Activated T-cell treated with anti-CD3 and anti-CD28 coated beads, Interleukin-2, amount 50 U/mL, for 24 hours (primary cell): ENCODE measurements around the gene PRXL2A.
"Not testable (repeated sequence)": the region's sequence is repeated elsewhere in the genome, so short reads cannot be mapped to it uniquely, and the experiment has no call there.

Experiments used
- DNase-seq: peaks from one replicate; pipeline ENCODE4 v3.0.0-alpha.2; 2020
- H3K27ac Mint-ChIP-seq: 2 replicates; pipeline ENCODE4 v1.8.0; 2020; ENCODE audit warnings: mild to moderate bottlenecking, mixed read lengths
- H3K27me3 Mint-ChIP-seq: 2 replicates; pipeline ENCODE4 v1.8.0; 2020; ENCODE audit warnings: mixed read lengths
- H3K36me3 Mint-ChIP-seq: 2 replicates; pipeline ENCODE4 v1.8.0; 2020; ENCODE audit warnings: low read depth, mixed read lengths
- H3K4me1 Mint-ChIP-seq: 2 replicates; pipeline ENCODE4 v1.8.0; 2020; ENCODE audit warnings: low read depth, mixed read lengths
- H3K4me3 Mint-ChIP-seq: 2 replicates; pipeline ENCODE4 v1.8.0; 2020; ENCODE audit warnings: mild to moderate bottlenecking, moderate library complexity, mixed read lengths
- H3K9me3 Mint-ChIP-seq: 2 replicates; pipeline ENCODE4 v1.8.0; 2020; ENCODE audit warnings: mixed read lengths

PRXL2A gene

DNA sequence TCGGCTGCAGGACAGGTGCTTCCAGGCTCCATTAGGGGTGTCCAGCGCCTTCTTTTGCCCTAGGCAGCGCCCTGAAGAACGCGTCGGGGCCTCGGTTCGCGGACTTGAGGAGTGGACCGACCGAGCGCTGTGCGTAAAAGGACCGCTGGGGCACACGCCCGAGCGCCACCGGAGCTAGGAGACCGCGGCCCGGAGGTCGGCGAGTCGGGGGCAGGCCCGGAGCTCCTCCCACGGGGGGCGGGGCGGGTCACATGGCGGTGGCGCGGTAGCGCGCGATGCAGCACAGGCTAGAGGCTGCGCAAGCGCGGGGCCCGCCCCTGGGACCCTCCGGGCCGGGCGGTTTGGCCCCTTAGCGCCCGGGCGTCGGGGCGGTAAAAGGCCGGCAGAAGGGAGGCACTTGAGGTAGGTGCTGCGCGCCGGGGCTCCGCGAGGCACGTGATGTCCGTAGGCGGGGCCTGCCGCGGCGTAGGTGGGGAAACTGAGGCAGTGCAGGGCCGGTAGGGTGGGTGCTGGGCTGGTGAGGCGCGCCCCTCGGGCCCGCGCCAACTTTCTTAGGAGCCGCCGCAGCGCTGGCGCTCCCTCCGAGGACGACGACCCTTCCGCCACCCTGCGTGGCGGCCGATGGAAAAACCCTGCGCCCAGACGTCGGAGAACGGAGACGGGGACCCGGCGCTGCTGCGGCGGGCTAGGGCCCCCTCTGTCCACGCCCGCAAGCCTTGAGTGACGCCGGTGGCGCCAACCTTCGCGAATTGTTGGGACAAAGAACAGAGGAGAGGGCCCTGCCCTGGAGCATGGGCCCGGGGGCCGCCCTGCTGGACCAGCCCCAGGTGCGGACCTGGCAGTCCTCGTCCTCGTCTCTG lies at the start of gene PRXL2A:
Gene PRXL2A (plus strand): TSS at position 310 of the 860 bp plus-strand sequence. CDS start 11,917 bp downstream, outside the sequence.
- Mint-ChIP-seq H3K27me3 (no peaks in the 10 kb centered on the region), H3K4me3 (peak within 1 kb of the TSS; percentile 80), H3K36me3 (no peaks in the 10 kb centered on the region), H3K27ac (peak within 1 kb of the TSS; percentile 93), H3K4me1 (peaks cover 40% of the 10 kb centered on the region), H3K9me3 (no peaks in the 10 kb centered on the region)
- DNase-seq: peak; percentile 91

DNA sequence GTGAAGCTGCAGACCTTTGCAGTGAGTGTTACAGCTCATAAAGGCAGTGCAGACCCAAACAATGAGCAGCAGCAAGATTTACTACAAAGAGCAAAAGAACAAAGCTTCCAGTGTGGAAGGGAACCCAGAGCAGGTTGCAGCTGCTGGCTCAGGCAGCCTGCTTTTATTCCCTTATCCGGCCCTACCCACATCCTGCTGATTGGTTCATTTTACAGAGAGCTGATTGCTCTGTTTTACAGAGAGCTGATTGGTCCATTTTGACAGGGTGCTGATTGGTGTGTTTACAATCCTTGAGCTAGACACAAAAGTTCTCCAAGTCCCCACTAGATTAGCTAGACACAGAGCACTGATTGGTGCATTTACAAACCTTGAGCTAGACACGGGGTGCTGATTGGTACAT lies 49.4 kb upstream of the PRXL2A start:
- peaks cover 29% of the 10 kb centered on the region for H3K27me3 Mint-ChIP-seq
- H3K4me1 Mint-ChIP-seq: peaks cover 11% of the 10 kb centered on the region
- H3K27ac Mint-ChIP-seq, DNase-seq, H3K9me3 Mint-ChIP-seq, H3K4me3 Mint-ChIP-seq, H3K36me3 Mint-ChIP-seq: not testable (repeated sequence)

DNA sequence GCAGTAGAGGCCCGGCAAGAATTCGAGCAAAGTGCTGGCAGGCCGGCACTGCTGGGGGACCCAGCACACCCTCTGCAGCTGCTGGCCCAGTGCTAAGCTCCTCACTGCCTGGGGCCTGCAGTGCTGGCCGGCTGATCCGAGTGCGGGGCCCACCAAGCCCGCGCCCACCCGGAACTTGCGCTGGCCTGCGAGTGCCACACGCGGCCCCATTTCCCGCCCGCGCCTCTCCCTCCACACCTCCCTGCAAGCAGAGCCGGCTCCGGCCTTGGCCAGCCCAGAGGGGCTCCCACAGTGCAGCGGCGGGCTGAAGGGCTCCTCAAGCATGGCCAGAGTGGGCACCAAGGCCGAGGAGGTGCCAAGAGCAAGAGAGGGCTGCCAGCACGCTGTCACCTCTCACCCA lies 48.7 kb upstream of the PRXL2A start:
- H3K36me3 Mint-ChIP-seq: no peaks in the 10 kb centered on the region
- peaks cover 27% of the 10 kb centered on the region for H3K27me3 Mint-ChIP-seq
- no peaks in the 10 kb centered on the region for H3K9me3 Mint-ChIP-seq
- H3K4me3 Mint-ChIP-seq: no peak overlapping the region
- no peak overlapping the region for H3K27ac Mint-ChIP-seq
- peaks cover 11% of the 10 kb centered on the region for H3K4me1 Mint-ChIP-seq
- no peak for DNase-seq

DNA sequence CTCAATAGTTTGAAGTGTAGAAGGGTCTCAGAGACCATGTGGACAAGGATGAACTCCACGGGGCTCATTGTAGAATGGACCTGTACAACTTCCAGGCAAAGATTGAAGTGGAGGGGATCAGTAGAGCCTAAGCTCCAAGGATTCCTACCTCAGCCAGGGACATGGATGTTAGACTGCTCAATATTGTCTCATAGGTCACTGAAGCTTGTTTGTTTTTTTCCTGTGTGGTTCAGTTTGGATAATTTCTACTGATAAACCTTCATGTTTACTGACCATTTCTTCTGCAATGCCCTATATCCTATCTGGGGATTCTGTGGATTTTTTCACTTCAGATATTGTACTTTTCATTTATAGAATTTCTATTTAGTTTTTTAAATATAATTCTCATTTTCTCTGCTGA lies 42.8 kb upstream of the PRXL2A start:
- peaks cover 18% of the 10 kb centered on the region for H3K9me3 Mint-ChIP-seq
- no peaks in the 10 kb centered on the region for H3K4me1 Mint-ChIP-seq
- H3K27ac Mint-ChIP-seq: no peak overlapping the region
- DNase-seq: no peak
- H3K36me3 Mint-ChIP-seq: peaks cover 3% of the 10 kb centered on the region
- no peak overlapping the region for H3K4me3 Mint-ChIP-seq
- H3K27me3 Mint-ChIP-seq: no peaks in the 10 kb centered on the region

- Mint-ChIP-seq H3K36me3 (peaks cover 2% of the 10 kb centered on the region), H3K27ac (no peak overlapping the region)
Observed at GRCh38 chr10:80371467-80371866, 36.9 kb upstream of the PRXL2A start.

GRCh38 chr10:80372675-80373074 lies 35.7 kb upstream of the PRXL2A start:
- DNase-seq: no peak
- H3K36me3 Mint-ChIP-seq: no peaks in the 10 kb centered on the region
- peaks cover 7% of the 10 kb centered on the region for H3K9me3 Mint-ChIP-seq
- no peak overlapping the region for H3K4me3 Mint-ChIP-seq
- H3K27ac Mint-ChIP-seq: no peak overlapping the region
- no peaks in the 10 kb centered on the region for H3K27me3 Mint-ChIP-seq
- H3K4me1 Mint-ChIP-seq: no peaks in the 10 kb centered on the region

More at GRCh38 chr10:80371467-80371866, 36.9 kb upstream of the PRXL2A start:
- no peaks in the 10 kb centered on the region for H3K4me1 Mint-ChIP-seq
- no peaks in the 10 kb centered on the region for H3K27me3 Mint-ChIP-seq
- H3K4me3 Mint-ChIP-seq: no peak overlapping the region
- no peak for DNase-seq
- peaks cover 15% of the 10 kb centered on the region for H3K9me3 Mint-ChIP-seq

- Mint-ChIP-seq H3K27ac (no peak overlapping the region), H3K4me1 (peaks cover 5% of the 10 kb centered on the region), H3K9me3 (no peaks in the 10 kb centered on the region), H3K27me3 (no peaks in the 10 kb centered on the region), H3K4me3 (no peak overlapping the region), H3K36me3 (no peaks in the 10 kb centered on the region)
- no peak for DNase-seq
Observed at GRCh38 chr10:80373502-80373901, 34.8 kb upstream of the PRXL2A start.

DNA sequence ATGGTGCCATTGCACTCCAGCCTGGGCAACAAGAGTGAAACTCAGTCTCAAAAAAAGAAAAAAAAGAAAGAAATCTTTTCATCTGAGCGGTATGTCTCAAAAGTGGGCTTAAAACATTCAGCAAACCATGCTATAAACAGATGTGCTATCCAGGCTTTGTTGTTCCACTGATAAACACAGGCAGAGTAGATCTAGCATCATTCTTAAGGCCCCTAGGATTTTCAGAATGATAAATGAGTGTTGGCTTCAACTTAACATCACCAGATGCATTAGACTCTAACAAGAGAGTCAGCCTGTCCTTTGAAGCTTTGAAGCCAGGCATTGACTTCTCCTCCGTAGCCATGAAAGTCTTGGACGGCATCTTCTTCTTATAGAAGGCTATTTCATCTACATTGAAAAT lies 28.6 kb upstream of the PRXL2A start:
- Mint-ChIP-seq H3K4me1 (peaks cover 18% of the 10 kb centered on the region), H3K36me3 (no peaks in the 10 kb centered on the region), H3K4me3 (no peak overlapping the region), H3K9me3 (no peaks in the 10 kb centered on the region), H3K27ac (no peak overlapping the region), H3K27me3 (no peaks in the 10 kb centered on the region)
- DNase-seq: no peak

- Mint-ChIP-seq H3K27me3 (no peaks in the 10 kb centered on the region), H3K27ac (no peak overlapping the region), H3K9me3 (no peaks in the 10 kb centered on the region), H3K36me3 (no peaks in the 10 kb centered on the region), H3K4me1 (peaks cover 18% of the 10 kb centered on the region), H3K4me3 (no peak overlapping the region)
- DNase-seq: no peak
Observed at GRCh38 chr10:80380185-80380584, 28.2 kb upstream of the PRXL2A start.

DNA sequence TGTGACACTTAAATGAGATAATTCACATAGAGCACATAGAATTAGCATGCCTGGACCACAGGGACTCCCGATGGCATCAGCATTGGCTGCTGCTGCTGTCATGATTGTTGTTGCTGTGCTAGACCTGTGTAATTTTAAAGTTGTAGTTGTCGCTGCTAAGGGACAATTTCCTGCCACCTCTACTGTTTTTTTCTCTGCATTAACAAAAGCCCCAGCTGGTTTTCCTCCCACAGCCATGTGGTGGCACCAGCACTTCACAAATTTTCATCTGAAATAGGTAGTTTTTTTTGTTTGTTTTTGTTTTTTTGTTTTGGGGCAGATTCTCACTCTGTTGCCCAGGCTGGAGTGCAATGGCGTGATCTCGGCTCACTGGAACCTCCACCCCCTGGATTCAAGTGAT lies 25.4 kb upstream of the PRXL2A start:
- Mint-ChIP-seq H3K4me1 (peaks cover 18% of the 10 kb centered on the region), H3K27ac (no peak overlapping the region), H3K27me3 (no peaks in the 10 kb centered on the region), H3K4me3 (no peak overlapping the region), H3K9me3 (no peaks in the 10 kb centered on the region), H3K36me3 (no peaks in the 10 kb centered on the region)
- peak; percentile 45 for DNase-seq

DNA sequence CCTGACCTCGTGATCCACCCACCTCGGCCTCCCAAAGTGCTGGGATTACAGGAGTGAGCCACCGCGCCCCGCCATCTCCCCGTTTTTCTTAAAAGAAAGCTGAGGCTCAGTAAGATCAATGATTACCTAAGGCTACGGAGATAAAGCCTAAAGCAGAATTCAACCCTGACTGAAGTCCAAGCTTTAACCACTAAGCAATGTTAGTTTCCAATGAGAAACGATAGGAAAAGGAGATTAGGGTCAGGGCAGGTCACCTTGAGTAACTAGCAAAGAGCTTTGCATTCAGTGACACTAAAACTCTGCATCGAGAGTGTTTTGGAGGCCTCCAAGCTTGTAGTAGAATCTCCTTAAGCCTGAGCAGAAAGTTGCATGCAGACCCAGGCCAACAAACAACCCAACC lies 17.6 kb upstream of the PRXL2A start:
- Mint-ChIP-seq H3K27me3 (no peaks in the 10 kb centered on the region), H3K9me3 (no peaks in the 10 kb centered on the region), H3K27ac (no peak overlapping the region), H3K4me1 (peaks cover 3% of the 10 kb centered on the region), H3K36me3 (no peaks in the 10 kb centered on the region), H3K4me3 (no peak overlapping the region)
- no peak for DNase-seq

DNA sequence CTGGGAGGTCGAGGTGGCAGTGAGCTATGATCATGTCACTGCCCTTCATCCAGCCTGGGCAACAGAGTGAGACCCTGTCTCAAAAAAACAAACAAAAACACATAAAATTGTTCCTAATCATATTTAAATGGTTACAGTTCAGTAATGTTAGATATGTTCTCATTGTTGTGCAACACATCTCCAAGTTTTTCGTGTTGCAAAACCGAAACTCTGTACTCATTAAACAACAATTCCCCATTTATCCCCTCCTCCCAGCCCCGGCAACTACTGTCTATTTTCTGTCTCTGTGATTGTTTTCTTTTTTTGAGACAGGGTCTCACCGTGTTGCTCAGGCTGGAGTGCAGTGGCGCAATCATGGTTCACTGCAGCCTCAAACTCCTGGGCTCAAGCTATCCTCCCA lies 16.1 kb upstream of the PRXL2A start:
- Mint-ChIP-seq H3K9me3 (no peaks in the 10 kb centered on the region), H3K27ac (no peak overlapping the region), H3K36me3 (no peaks in the 10 kb centered on the region), H3K27me3 (no peaks in the 10 kb centered on the region), H3K4me1 (peaks cover 3% of the 10 kb centered on the region), H3K4me3 (no peak overlapping the region)
- DNase-seq: no peak

- Mint-ChIP-seq H3K27me3 (no peaks in the 10 kb centered on the region), H3K4me1 (no peaks in the 10 kb centered on the region), H3K27ac (no peak overlapping the region), H3K4me3 (no peak overlapping the region), H3K9me3 (no peaks in the 10 kb centered on the region), H3K36me3 (no peaks in the 10 kb centered on the region)
- DNase-seq: no peak
Observed at GRCh38 chr10:80394358-80394916, 13.9 kb upstream of the PRXL2A start.

GRCh38 chr10:80397014-80397413 lies 11.3 kb upstream of the PRXL2A start:
- no peak for DNase-seq
- H3K4me3 Mint-ChIP-seq: no peak overlapping the region
- H3K4me1 Mint-ChIP-seq: no peaks in the 10 kb centered on the region
- no peaks in the 10 kb centered on the region for H3K27me3 Mint-ChIP-seq
- H3K9me3 Mint-ChIP-seq: no peaks in the 10 kb centered on the region
- no peak overlapping the region for H3K27ac Mint-ChIP-seq
- H3K36me3 Mint-ChIP-seq: no peaks in the 10 kb centered on the region

GRCh38 chr10:80400136-80400804 lies 8.1 kb upstream of the PRXL2A start:
- Mint-ChIP-seq H3K36me3 (no peaks in the 10 kb centered on the region), H3K27me3 (no peaks in the 10 kb centered on the region), H3K9me3 (no peaks in the 10 kb centered on the region), H3K4me1 (no peaks in the 10 kb centered on the region), H3K4me3 (no peak overlapping the region), H3K27ac (no peak overlapping the region)
- DNase-seq: no peak
